Activated naive CD4-positive, alpha-beta T cell (primary cell): ENCODE data around the gene PRX.
"Not testable (repeated sequence)": the region's sequence is repeated elsewhere in the genome, so short reads cannot be mapped to it uniquely, and the experiment has no call there.

Experiments
- DNase-seq, 4 experiments: peaks; one replicate each; lab custom pipeline; 2025; lab: John Stamatoyannopoulos, UW

The PRX gene, protein sequence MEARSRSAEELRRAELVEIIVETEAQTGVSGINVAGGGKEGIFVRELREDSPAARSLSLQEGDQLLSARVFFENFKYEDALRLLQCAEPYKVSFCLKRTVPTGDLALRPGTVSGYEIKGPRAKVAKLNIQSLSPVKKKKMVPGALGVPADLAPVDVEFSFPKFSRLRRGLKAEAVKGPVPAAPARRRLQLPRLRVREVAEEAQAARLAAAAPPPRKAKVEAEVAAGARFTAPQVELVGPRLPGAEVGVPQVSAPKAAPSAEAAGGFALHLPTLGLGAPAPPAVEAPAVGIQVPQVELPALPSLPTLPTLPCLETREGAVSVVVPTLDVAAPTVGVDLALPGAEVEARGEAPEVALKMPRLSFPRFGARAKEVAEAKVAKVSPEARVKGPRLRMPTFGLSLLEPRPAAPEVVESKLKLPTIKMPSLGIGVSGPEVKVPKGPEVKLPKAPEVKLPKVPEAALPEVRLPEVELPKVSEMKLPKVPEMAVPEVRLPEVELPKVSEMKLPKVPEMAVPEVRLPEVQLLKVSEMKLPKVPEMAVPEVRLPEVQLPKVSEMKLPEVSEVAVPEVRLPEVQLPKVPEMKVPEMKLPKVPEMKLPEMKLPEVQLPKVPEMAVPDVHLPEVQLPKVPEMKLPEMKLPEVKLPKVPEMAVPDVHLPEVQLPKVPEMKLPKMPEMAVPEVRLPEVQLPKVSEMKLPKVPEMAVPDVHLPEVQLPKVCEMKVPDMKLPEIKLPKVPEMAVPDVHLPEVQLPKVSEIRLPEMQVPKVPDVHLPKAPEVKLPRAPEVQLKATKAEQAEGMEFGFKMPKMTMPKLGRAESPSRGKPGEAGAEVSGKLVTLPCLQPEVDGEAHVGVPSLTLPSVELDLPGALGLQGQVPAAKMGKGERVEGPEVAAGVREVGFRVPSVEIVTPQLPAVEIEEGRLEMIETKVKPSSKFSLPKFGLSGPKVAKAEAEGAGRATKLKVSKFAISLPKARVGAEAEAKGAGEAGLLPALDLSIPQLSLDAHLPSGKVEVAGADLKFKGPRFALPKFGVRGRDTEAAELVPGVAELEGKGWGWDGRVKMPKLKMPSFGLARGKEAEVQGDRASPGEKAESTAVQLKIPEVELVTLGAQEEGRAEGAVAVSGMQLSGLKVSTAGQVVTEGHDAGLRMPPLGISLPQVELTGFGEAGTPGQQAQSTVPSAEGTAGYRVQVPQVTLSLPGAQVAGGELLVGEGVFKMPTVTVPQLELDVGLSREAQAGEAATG (N-terminal part only)

DNA sequence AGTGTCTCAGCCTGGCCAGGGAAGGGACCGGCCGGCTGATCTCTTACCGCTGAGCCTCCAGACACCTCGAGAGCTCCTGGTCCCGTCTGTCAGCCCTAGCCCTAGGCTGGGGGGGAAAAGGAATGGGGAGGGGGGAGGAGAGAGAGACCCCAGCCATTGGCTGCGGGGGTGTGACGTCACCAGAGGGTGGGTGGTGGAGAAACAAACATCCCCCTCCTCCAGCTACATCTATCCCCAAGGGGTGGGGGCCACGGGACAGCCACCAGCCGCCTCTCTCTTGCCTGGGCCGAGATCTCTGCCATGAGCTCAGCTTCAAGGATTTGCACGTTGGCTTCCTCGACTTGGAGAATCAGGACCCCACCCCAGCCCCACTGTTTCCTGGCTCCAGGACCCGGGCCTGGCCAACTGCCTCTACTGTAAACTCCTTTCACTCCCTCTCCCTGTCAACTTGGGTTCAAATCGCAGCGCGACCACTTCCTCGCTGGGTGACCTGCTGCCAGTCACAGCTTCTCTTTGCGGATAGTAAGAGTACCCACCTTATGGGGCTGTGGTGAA, at the start of gene PRX:
Gene PRX, minus strand, starts transcription at position 88 of the 555 bp plus-strand sequence. CDS start 5,446 bp downstream, outside the sequence.
- no peak for DNase-seq

DNA sequence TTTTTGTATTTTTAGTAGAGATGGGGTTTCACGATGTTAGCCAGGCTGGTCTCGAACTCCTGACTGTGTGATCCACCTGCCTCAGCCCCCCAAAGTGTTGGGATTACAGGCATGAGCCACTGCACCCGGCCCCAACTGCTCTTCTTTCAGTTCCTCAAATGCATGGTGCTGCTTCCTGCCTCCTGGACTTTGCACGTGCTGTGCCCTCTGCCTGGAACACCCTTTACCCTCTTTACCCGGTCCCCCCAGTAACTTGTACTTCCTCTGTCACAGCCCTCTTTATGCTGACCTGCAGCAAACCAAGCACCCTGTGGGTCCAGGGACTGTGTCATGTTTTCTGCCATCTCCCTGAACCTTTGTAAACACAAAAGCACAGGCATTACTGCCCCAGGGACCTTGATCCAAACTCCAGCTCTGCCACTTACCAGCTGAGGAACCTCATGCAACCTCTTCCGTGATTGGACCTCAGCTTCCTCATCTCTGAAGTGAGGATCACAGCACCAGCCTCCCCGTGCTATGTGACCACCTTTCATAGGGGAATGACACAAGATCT, 48.6 kb upstream of the PRX start:
- no peak for DNase-seq

DNA sequence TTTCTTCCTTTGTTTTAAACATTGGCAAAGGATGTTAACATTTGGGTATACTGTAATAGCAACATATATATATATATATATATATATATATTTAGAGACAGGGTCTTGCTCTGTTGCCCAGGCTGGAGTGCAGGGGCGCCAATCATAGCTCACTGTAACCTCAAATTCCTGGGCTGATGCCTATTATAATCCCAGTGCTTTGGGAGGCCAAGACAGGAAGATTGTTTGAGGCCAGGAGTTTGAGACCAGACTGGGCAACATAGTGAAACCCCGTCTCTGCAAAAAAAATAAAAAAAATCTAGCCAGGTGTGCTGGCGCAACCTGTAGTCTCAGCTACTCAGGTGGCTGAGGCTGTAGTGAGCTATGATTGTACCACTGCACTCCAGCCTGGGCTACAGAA, 47.0 kb upstream of the PRX start:
- no peak for DNase-seq

DNA sequence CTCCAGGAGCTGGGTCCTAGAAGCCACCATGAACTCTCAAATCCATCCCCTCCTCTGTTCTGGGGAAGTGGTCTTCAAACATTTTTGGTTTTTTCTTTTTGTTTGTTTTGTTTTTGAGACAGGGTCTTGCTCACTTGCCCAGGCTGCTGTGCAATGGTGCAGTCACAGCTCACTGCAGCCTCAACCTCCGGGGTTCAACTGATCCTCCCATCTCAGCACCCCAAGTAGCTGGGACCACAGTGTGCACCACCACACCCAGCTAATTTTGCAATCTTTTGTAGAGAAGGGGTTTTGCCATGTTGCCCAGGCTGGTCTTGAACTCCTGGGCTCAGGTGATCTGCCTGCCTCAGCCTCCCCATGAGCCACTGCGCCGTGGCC, 45.4 kb upstream of the PRX start:
- no peak for DNase-seq

DNA sequence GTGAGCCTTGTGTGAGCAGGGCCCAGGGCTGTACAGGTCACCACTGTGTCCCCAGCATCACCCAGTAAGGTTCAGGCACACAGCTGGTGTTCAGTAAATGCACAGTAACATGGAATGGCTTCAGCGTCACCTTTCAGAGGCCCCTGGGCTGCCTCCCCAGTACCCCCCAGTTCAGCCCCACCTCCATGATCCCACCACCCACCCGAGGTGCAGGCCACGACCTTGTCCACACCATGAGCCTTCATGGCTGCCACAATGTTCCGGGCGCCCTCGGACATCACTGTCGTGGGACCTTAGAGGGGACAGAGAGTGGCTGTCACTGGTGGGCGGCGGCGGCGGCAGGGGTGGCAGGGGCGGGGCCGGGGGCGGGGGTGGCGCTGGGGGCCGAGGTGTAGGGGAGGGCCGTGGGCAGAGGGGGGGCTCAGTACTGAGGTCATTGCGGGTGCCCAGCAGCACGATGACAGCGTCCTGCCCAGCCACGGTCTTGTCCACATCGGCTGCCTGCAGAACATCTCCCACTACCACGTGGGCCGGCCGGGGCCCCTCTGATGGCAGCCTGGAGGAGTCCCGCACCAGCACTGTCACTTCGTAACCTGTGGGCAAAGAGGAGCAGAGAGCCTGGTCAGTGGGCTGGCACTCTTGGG, 44.9 kb upstream of the PRX start:
- DNase-seq: no peak

DNA sequence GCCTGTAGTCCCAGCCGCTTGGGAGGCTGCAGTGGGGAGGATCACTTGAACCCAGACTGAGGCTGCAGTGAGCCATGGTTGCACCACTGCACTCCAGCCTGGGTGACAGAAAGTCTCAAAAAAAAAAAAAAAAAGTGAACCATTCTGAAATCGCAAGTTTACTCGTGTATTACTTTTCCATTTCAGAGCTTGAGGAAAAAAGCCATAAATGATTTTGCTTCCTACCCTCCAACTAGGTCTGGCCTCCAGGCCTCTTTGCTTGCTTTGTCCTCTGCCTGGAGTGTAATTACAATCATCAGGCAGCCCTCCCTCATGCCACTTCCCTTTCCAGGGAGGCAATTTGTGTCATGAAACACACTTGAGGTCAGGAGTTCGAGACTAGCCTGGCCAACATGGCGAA, 43.9 kb upstream of the PRX start:
- no peak for DNase-seq

DNA sequence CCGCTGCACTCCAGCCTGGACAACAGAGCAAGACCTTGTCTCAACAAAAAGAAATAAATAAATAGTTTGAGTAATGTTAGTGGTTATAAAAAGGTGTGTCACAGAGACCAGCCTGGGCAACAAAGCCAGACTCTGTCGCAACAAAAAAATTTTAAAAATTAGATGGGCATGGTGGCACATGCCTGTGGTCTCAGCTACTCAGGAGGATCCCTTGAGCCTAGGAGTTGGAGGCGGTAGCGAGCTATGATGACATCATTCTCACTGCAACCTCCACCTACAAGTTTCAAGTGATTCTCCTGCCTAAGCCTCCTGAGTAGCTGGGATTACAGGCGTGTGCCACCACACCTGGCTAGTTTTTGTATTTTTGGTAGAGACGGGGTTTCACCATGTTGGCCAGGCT, 40.8 kb upstream of the PRX start:
- not testable (repeated sequence) for DNase-seq

DNA sequence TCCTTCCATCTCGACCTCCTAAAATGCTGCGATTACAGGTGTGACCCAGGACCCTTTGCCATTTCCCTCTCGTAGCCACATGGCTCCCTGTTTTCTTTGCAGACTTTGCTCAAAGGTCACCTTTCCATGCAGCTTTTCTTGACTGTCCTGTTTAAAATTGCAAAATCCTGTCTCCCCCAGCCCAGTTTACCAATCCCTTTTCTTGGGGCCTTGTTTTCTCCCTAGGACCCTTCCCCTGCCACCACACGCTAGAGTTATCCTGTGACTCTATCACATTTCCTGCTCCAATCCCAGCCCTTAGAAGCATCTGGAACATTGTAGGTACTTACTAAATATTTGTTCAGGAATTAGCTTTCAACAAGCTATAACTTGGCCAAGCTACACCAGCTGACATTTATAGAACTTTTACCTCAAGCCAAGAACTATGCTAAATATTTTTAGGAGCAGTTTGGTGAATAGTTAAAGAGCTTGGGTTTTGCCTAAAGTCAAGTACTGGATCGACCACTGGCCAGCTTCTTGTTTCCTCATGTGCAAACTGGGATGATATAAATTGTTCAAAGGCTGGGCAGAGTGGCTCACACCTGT, 40.1 kb upstream of the PRX start:
- no peak for DNase-seq

DNA sequence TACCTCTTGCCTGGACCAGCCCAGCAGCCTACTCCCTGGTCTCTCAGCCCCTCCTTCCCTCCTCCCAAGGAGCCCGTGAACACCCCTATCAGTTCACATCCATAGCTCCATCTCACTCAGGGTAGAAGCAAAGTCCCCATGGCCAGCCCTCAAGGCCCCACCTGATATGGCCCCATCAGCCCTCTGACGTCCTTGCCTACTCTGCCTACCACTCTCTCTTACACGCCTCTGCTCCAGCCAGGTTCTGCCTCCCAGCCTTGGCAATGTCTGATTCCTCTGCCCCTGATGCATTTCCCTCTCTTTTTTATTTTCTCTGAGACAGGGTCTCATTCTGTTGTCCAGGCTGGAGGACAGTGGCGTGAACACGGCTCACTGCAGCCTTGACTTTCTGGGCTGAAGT, 38.8 kb upstream of the PRX start:
- DNase-seq: no peak

DNA sequence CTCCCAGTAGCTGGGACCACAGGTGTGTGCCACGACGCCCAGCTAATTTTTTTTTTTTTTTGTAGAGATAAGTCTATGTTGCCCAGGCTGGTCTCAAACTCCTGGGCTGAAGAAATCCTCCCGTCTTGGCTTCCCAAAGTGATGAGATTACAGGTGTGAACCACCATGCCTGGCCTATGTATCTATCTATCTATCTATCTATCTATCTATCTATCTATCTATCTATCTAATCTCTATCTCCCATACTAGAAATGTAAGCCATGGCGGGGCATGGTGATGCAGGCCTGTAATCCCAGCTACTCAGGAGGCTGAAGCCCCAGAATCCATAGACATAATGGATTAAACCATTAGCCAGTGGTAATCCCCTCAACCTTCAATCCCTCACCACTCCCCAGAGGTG, 37.5 kb upstream of the PRX start:
- no peak for DNase-seq

DNA sequence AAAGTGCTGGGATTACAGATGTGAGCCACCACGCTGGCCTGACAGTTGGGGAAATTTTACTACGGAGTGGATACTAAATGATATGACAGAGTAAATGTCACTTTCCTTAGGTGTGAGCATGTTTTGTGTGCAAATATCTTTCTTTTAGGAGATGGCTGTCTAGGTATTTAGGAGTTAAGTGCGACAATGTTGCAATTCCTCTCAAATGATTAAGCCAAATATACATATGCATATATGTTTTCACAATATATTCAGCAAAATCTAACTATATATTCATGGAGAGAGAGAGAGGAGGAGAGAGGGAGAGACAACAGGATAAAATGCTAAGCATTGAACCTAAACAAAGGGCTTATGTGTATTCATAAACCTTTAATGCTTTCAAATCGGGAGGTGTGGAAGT, 36.3 kb upstream of the PRX start:
- DNase-seq: no peak

DNA sequence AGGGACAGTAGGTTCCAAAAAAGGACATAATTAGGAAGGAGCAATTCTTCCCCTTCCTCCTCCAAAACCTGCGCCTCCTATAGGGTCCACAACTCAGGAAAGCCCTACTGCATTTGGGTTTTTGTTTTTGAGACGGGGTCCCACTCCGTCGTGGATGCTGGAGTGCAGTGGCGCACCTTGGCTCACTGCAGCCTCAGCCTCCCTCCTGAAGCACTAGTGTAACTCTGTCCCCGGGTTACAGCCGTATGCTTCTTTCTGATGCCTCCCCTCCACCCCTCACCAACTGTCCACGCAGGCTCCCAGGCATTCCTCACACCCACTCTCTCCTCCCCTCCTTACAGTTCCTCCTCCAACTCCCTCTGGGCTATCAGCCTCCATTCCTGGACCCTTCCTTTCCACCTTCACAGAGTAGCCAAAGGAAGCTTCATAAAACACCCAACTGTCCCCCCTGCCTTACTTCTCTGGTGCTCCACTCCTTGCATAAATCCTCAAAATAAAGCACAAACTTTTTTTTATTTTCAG, 33.1 kb upstream of the PRX start:
- no peak for DNase-seq

DNA sequence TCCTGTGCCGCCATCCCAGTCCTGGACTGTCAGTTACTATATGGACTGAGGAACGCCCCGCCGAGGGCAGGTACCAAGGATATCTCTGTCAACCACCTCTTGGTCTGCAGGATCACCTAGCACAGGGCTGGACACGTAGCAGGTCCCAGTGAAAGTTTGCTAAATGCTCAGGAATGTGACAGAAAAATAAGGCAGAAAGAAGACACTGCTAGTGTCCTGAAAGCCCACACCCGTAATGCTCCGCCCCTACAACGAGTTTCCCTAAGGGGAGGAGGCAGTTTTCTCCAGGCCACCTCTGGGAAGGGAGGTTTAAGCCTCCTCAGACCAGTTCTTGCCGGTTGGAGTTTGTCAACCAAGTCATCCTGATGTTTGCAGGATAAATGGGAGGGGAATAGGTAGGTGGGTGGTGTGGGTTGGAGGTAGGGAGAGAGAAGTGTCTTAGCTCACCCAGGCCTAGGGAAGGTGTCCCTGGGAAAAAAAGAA, 32.6 kb upstream of the PRX start:
- no peak for DNase-seq

DNA sequence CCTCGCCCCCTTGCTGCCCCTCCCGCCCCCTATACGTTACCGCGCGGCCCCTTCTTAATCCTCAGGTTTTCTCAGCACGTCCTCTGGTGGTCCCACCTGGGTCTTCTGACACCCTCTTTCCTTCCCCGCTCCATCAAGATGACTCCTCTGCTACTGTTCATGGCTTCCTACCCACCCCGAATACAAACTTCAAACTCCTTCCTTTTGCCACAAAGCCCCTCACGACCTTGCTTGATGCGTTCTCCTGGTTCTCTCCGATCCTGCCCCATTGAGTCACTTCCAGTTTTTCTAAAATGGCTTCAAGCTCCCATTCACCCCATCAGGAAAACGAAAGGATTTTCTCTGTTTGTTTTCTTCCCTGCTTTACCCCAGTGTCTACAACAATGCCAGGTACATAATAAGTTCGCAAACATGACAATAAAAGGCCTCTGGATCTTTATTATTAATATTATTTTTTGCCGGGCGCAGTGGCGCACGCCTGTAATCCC, 31.7 kb upstream of the PRX start:
- no peak for DNase-seq

DNA sequence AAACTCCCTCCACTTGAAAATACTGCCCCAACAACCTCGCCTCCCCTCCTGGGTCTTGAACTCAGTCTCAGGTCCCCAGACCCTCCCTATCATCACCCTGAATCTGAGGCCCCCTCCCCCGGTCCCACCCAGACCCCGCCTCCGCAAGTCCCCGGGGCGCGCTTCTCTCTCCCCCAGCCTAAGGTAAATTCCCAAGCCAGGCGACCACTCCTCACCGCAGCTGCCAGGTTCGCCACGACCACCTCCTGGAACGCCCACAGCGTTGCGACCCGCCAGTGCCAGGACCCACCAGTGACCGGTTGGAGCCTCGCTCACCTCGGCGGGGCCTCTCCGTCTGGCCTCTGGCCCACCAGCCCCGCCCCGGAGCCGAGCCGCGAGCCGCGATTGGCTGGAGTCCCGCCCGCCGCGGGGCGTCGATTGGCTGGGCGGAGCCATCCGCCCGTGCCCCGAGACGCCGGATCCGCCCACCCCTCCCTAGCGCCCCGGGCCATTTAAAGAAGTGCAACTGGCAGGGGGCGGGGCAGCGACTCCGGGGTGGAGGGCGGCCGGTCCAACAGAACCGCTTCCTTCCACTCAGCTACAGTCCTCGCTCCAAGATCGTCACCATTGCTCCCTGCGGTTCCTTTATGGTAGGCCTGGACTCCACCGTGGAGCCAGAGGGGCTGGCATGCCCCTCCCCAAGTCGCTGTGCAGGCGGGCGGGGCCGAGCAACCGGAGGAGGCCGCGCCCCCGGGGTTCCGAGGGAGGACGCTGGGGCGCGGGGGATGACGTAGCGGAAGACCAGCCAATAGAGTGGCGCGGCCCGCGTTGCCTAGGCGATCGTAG, 31.0 kb upstream of the PRX start, which contains the start of gene SERTAD3:
Gene SERTAD3, minus strand, starts transcription at position 336 of the 825 bp plus-strand sequence. CDS start 2,255 bp downstream, outside the sequence.
- DNase-seq: peak; percentile 91 to 98 (median 92)

DNA sequence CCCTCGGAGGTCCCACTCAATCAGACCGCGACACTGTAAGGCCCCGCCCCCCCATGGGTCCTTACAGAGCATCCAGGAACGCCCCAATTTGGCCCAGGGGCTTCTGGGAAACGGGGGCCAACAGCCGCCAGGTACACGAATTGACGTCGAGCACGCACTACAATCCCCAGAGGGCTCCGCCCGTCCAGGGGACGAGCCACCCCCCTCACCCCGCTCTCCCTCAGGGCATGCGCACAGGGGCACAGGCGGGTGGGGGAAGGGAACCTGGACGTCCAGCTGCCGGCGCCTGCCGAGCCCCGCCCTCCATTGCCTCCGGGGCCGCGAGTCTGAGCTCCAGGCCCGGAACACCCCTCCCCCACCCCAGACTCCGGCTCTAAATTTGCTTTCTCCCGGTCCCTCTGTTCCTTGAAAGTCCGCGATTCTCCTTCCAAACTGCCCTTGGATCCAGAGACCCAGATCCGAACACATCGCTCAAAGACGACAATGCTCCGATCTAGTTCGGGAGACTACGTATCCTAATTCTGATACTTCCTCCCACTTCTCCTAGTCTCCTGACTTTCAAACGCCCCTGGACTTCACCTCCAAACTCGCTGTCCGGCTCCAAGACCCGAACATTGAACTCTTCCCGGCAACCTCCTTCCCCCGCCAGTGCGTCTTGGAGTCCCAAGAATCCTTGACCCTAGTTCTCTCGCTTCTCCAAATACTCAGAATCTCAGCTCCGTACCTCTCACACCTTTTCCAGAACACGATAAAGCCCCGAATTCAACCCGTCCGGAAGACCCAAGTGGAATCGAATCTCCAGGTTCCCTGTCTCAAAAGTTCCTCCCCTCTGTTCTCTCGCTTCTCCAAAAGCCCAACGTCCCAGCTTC, 30.2 kb upstream of the PRX start:
- peak; percentile 93 to 98 (median 95) for DNase-seq

DNA sequence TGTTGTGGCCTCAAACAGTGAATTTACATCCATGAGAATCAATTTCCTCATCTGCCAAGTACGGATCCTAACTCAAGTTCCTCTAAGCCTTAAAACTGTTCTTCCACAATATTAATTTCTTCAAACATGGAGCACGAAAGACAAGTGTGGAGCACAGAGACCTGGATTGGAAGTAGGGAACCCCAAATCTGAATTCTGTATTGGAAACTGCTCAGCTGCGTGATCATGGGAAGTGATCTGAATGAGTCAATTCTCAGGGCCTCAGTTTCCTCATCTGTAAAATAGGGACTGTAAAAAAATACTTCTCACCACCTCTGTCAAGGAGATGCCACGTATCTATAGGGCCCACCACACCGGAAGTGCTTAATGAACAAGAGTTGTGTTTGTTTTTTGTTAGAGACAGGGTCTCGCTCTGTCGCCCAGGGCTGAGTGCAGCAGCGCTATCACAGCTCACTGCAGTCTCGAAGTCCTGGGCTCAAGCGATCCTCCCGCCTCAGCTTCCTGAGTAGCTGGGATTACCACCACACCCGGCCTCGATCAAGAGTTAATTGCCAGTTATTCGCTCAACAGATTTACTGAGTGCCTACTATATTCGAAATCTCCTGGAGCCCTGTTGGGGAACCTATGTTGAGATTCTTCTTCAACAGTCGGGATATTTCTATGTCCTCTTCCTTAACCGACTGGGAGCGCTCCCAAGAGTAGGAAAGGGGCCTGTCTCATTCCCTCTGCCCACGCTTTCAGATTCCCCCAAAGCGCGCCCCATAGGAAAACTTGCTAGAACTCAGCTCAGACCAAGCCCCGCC, 29.4 kb upstream of the PRX start:
- DNase-seq: no peak
